Liver (tissue), 9 donors: ENCODE data around the gene IRGC. TPM values are rescaled to one million over a fixed set of nuclear protein-coding genes. Genes with fewer than 3 reads are reported as not detected.

Experiments
- DNase-seq: peaks from one replicate; pipeline ENCODE4 v3.0.0-alpha.2; 2017; ENCODE audit warnings: low spot score
- H3K27ac ChIP-seq, 2 donors: one replicate each; pipeline ENCODE4 v1.7.0; 2013; ENCODE audit warnings: inconsistent platforms in 2 of 2, low read length in 2 of 2, control low read depth in 1 of 2, low read depth in 1 of 2, mild to moderate bottlenecking in 1 of 2
- H3K27me3 ChIP-seq, 4 donors: one replicate each; pipeline versions ENCODE4 v1.6.1 to v1.7.0; 2013; ENCODE audit warnings: low read length in 3 of 4, inconsistent platforms in 1 of 4, mild to moderate bottlenecking in 1 of 4, moderate library complexity in 1 of 4; ENCODE audit not compliant: control insufficient read depth in 4 of 4, insufficient read depth in 4 of 4
- H3K36me3 ChIP-seq, 4 donors: one replicate each; pipeline versions ENCODE4 v1.6.1 to v1.7.0; 2013; ENCODE audit warnings: low read length in 3 of 4, mild to moderate bottlenecking in 3 of 4, low read depth in 1 of 4, moderate library complexity in 1 of 4; ENCODE audit not compliant: control insufficient read depth in 4 of 4, insufficient read depth in 3 of 4
- H3K4me1 ChIP-seq, 4 donors: one replicate each; pipeline versions ENCODE4 v1.6.1 to v1.7.0; 2013; ENCODE audit warnings: low read length in 3 of 4, mild to moderate bottlenecking in 3 of 4, moderate library complexity in 1 of 4; ENCODE audit not compliant: control insufficient read depth in 4 of 4, insufficient read depth in 4 of 4
- H3K4me3 ChIP-seq, 3 donors: one replicate each; pipeline versions ENCODE4 v1.6.1 to v1.7.0; 2013; ENCODE audit warnings: low read length in 3 of 3, control low read depth in 1 of 3, low read depth in 1 of 3, mild to moderate bottlenecking in 1 of 3
- H3K9ac ChIP-seq, 2 donors: one replicate each; pipeline ENCODE4 v1.7.0; 2013; ENCODE audit warnings: low read length in 2 of 2, mild to moderate bottlenecking in 2 of 2, moderate library complexity in 2 of 2, control low read depth in 1 of 2, low read depth in 1 of 2
- H3K9me3 ChIP-seq, 4 donors: one replicate each; pipeline versions ENCODE4 v1.6.1 to v1.7.0; 2013; ENCODE audit warnings: low read length in 3 of 4; ENCODE audit not compliant: control insufficient read depth in 4 of 4
- ATF3 ChIP-seq: IDR thresholded peaks from 2 replicates; pipeline ENCODE4 v1.6.1; 2016; ENCODE audit warnings: antibody characterized with exemption
- EGR1 ChIP-seq, 2 donors: IDR thresholded peaks; 2 replicates each; pipeline ENCODE4 v1.6.1; 2016 to 2018; ENCODE audit warnings: antibody characterized with exemption in 2 of 2, low read depth in 2 of 2
- FOXA1 ChIP-seq: IDR thresholded peaks from 2 replicates; pipeline ENCODE4 v1.6.1; 2016; ENCODE audit warnings: antibody characterized with exemption
- FOXA2 ChIP-seq: IDR thresholded peaks from 2 replicates; pipeline ENCODE4 v1.6.1; 2016; ENCODE audit warnings: antibody characterized with exemption
- GABPA ChIP-seq, 2 donors: IDR thresholded peaks in 1 of 2; conservative IDR thresholded peaks in 1 of 2; 2 replicates each; pipeline ENCODE4 v1.6.1; 2016; ENCODE audit warnings: antibody characterized with exemption in 2 of 2, mild to moderate bottlenecking in 1 of 2, moderate library complexity in 1 of 2
- HNF4A ChIP-seq, 2 donors: conservative IDR thresholded peaks; 2 replicates each; pipeline ENCODE4 v1.6.1; 2016; ENCODE audit warnings: antibody characterized with exemption in 2 of 2, mild to moderate bottlenecking in 2 of 2
- HNF4G ChIP-seq: IDR thresholded peaks from 2 replicates; pipeline ENCODE4 v1.6.1; 2016; ENCODE audit warnings: antibody characterized with exemption
- JUND ChIP-seq, 2 donors: IDR thresholded peaks; 2 replicates each; pipeline ENCODE4 v1.6.1; 2016; ENCODE audit warnings: antibody characterized with exemption in 2 of 2
- MAX ChIP-seq: IDR thresholded peaks from 2 replicates; pipeline ENCODE4 v1.6.1; 2016; ENCODE audit warnings: antibody characterized with exemption
- RAD21 ChIP-seq, 2 donors: IDR thresholded peaks; 2 replicates each; pipeline ENCODE4 v1.6.1; 2016; ENCODE audit warnings: antibody characterized with exemption in 2 of 2, mild to moderate bottlenecking in 2 of 2
- TAF1 ChIP-seq: conservative IDR thresholded peaks from 2 replicates; pipeline ENCODE4 v1.6.1; 2016; ENCODE audit warnings: antibody characterized with exemption, mild to moderate bottlenecking
- YY1 ChIP-seq: IDR thresholded peaks from 2 replicates; pipeline ENCODE4 v1.6.1; 2016; ENCODE audit warnings: antibody characterized with exemption, mild to moderate bottlenecking
- ZBTB33 ChIP-seq: IDR thresholded peaks from 2 replicates; pipeline ENCODE4 v1.6.1; 2016; ENCODE audit warnings: antibody characterized with exemption
- WGBS: extraction: QIAGEN DNeasy Blood & Tissue Kit; methylation state at CpG from one replicate; pipeline ENCODE4 v1.1.7; 2013; 5-methylcytosine and 5-hydroxymethylcytosine counted together
- polyA plus RNA-seq, 2 donors: library from polyadenylated mRNA; stranded (reverse) in 1 of 2; unstranded in 1 of 2; fragments of 200-250 nt in 1 of 2; fragments of >200 nt in 1 of 2; fragmentation: Nextera tagmentation in 1 of 2; extraction: Ambion mirVana in 1 of 2; gene quantifications; one replicate each; pipeline versions ENCODE4 v1.2.1 to v1.2.3, GENCODE V29; 2013 to 2015
- total RNA-seq, 2 donors: library from RNA; depleted of rRNA; stranded (reverse); fragments of >200 nt; gene quantifications; one replicate each; pipeline ENCODE4 v1.2.3, GENCODE V29; 2014
- TF ChIP-seq, protein P1 (sequence below): fragments of 150-350 bp; IDR thresholded peaks from 2 replicates; pipeline ENCODE4 v1.5.1; 2017; ENCODE audit warnings: improper control_type of control experiment, low read depth, low read length; ENCODE audit not compliant: missing input control
- TF ChIP-seq, protein P2 (sequence below): IDR thresholded peaks from 2 replicates; pipeline ENCODE4 v1.6.1; 2016; ENCODE audit warnings: antibody characterized with exemption, mild to moderate bottlenecking
- donor health status: healthy.
- donor health status: healthy.
- donor health status: healthy.
- donor health status: healthy.
- donor health status: healthy.

The IRGC gene
- total and polyA plus RNA-seq, 4 donors: not detected

- Histone ChIP-seq H3K9ac (no peak overlapping the region), H3K27ac (no peak overlapping the region), H3K4me3 (no peak overlapping the region), H3K27me3 (no peaks in the 10 kb centered on the region), H3K36me3 (peaks cover 2 to 37% (median 13%) of the 10 kb centered on the region in 4 donors), H3K9me3 (no peaks in the 10 kb centered on the region), H3K4me1 (peaks cover 5 to 20% (median 11%) of the 10 kb centered on the region in 4 donors)
- 95% methylated on average over 4 of the region's 4 CpGs for WGBS
- TF ChIP-seq, protein P1, sequence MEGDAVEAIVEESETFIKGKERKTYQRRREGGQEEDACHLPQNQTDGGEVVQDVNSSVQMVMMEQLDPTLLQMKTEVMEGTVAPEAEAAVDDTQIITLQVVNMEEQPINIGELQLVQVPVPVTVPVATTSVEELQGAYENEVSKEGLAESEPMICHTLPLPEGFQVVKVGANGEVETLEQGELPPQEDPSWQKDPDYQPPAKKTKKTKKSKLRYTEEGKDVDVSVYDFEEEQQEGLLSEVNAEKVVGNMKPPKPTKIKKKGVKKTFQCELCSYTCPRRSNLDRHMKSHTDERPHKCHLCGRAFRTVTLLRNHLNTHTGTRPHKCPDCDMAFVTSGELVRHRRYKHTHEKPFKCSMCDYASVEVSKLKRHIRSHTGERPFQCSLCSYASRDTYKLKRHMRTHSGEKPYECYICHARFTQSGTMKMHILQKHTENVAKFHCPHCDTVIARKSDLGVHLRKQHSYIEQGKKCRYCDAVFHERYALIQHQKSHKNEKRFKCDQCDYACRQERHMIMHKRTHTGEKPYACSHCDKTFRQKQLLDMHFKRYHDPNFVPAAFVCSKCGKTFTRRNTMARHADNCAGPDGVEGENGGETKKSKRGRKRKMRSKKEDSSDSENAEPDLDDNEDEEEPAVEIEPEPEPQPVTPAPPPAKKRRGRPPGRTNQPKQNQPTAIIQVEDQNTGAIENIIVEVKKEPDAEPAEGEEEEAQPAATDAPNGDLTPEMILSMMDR: no peak
- TF ChIP-seq FOXA1 (no peak), MAX (no peak), ATF3 (no peak), JUND (IDR thresholded peaks at IDR 0.05) (no peak), HNF4G (no peak)
- TF ChIP-seq, protein P2, sequence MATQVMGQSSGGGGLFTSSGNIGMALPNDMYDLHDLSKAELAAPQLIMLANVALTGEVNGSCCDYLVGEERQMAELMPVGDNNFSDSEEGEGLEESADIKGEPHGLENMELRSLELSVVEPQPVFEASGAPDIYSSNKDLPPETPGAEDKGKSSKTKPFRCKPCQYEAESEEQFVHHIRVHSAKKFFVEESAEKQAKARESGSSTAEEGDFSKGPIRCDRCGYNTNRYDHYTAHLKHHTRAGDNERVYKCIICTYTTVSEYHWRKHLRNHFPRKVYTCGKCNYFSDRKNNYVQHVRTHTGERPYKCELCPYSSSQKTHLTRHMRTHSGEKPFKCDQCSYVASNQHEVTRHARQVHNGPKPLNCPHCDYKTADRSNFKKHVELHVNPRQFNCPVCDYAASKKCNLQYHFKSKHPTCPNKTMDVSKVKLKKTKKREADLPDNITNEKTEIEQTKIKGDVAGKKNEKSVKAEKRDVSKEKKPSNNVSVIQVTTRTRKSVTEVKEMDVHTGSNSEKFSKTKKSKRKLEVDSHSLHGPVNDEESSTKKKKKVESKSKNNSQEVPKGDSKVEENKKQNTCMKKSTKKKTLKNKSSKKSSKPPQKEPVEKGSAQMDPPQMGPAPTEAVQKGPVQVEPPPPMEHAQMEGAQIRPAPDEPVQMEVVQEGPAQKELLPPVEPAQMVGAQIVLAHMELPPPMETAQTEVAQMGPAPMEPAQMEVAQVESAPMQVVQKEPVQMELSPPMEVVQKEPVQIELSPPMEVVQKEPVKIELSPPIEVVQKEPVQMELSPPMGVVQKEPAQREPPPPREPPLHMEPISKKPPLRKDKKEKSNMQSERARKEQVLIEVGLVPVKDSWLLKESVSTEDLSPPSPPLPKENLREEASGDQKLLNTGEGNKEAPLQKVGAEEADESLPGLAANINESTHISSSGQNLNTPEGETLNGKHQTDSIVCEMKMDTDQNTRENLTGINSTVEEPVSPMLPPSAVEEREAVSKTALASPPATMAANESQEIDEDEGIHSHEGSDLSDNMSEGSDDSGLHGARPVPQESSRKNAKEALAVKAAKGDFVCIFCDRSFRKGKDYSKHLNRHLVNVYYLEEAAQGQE: no peak
- no peak for DNase-seq
These were observed 35.8 kb downstream of the IRGC start for GRCh38 chr19:43751466-43752220.

DNA sequence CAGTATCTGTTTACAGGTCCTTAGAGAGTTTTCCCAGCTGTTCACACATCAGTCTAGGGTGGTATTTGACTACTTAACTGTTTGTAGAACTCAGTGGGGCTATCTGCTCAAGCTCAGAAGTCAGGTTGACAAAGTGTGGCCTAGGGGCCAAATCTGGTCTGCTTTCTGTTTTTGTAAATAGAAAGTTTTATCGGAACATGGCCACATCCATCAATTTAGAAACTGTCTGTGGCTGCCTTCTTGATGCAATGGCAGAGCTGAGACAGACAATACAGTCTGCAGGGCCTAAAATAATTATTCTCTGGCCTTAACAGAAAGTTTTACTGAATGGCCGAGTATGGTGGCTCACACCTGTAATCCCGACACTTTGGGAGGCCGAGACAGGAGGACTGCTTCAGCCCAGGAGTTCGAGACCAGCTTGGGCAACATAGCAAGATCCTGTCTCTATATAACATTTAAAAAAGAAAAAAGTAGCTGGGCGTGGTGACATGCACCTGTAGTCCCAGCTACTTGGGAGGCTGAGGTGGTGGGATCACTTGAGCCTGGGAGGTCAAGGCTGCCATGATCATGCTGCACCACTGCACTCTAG lies 36.5 kb downstream of the IRGC start:
- Histone ChIP-seq H3K27ac (no peak overlapping the region), H3K4me3 (no peak overlapping the region), H3K9ac (no peak overlapping the region), H3K4me1 (peaks cover 5 to 20% (median 11%) of the 10 kb centered on the region in 4 donors), H3K9me3 (no peaks in the 10 kb centered on the region), H3K36me3 (peaks cover 2 to 30% (median 10%) of the 10 kb centered on the region in 4 donors), H3K27me3 (no peaks in the 10 kb centered on the region)
- no peak for DNase-seq
- 95% methylated on average over 6 of the region's 6 CpGs for WGBS
- TF ChIP-seq FOXA1 (no peak), HNF4G (no peak), HNF4A (conservative IDR thresholded peaks at IDR 0.05) (no peak), MAX (no peak), TAF1 (no peak), FOXA2 (no peak), ATF3 (no peak), YY1 (no peak), JUND (IDR thresholded peaks at IDR 0.05) (no peak), RAD21 (IDR thresholded peaks at IDR 0.05) (no peak), GABPA (IDR thresholded peaks at IDR 0.05 in 1 of 2, conservative IDR thresholded peaks at IDR 0.05 in 1 of 2) (no peak), EGR1 (IDR thresholded peaks at IDR 0.05; ENCODE audit: low read depth in 2 of 2) (no peak), ZBTB33 (no peak)
- TF ChIP-seq, protein P2: no peak
